SK-N-SH (cell line): ENCODE results near the gene NUDT1. TPM values are rescaled to one million over a fixed set of nuclear protein-coding genes. Genes with fewer than 3 reads are reported as not detected.

Source experiments
- CTCF ChIA-PET: fragments of 300-600, 350-600 bp; formaldehyde crosslinking; extraction: SDS; loops from one replicate; lab custom pipeline; 2021; lab: Yijun Ruan, JAX
- POLR2A ChIA-PET: fragments of 350-600 bp; sonication (Branson Sonifier 250); formaldehyde crosslinking; extraction: SDS; loops from one replicate; lab custom pipeline; 2020; ENCODE audit warnings: antibody characterized with exemption, inconsistent platforms; lab: Yijun Ruan, JAX
- DNase-seq: peaks from one replicate; pipeline ENCODE4 v3.0.0; 2012
- H2AFZ ChIP-seq: fragments of 200-600 bp; sonication (generic); 2 replicates; pipeline ENCODE4 v1.8.1; 2016; ENCODE audit warnings: antibody characterized with exemption, mild to moderate bottlenecking, low read depth
- H3F3A ChIP-seq: fragments of 200-600 bp; sonication (generic); replicated peaks from 2 replicates; pipeline ENCODE3; 2016; ENCODE audit warnings: antibody characterized with exemption, mild to moderate bottlenecking; ENCODE audit not compliant: insufficient read depth
- H3K27ac ChIP-seq, 2 experiments: fragments of 200-500 bp in 1 of 2; fragments of 200-600 bp in 1 of 2; sonication (Bioruptor generic) in 1 of 2; sonication (generic), shearing (Covaris generic) in 1 of 2; 2 replicates each; pipeline versions ENCODE4 v1.5.1 to v1.6.1; 2014 to 2016; ENCODE audit warnings: low read depth in 2 of 2, inconsistent platforms in 1 of 2, low read length in 1 of 2, mild to moderate bottlenecking in 1 of 2, mixed read lengths in 1 of 2
- H3K27me3 ChIP-seq: fragments of 200-600 bp; sonication (generic), shearing (Covaris generic); 2 replicates; pipeline ENCODE4 v1.6.1; 2016; ENCODE audit warnings: mixed run types; ENCODE audit not compliant: insufficient read depth
- H3K36me3 ChIP-seq, 2 experiments: fragments of 200-500 bp in 1 of 2; fragments of 200-600 bp in 1 of 2; sonication (Bioruptor generic) in 1 of 2; sonication (generic) in 1 of 2; replicated peaks in 1 of 2; 2 replicates each; pipeline versions ENCODE3 to v1.5.1; 2014 to 2016; ENCODE audit warnings: low read length in 1 of 2, mild to moderate bottlenecking in 1 of 2; ENCODE audit not compliant: insufficient read depth in 2 of 2, control insufficient read depth in 1 of 2
- H3K4me1 ChIP-seq, 2 experiments: fragments of 200-500 bp in 1 of 2; fragments of 200-600 bp in 1 of 2; sonication (Bioruptor generic) in 1 of 2; sonication (generic), shearing (Covaris generic) in 1 of 2; 2 replicates each; pipeline versions ENCODE4 v1.5.1 to v1.6.1; 2014 to 2016; ENCODE audit warnings: low read depth in 1 of 2, low read length in 1 of 2, mixed run types in 1 of 2; ENCODE audit not compliant: insufficient read depth in 2 of 2, control insufficient read depth in 1 of 2
- H3K4me2 ChIP-seq: fragments of 200-600 bp; sonication (generic), shearing (Covaris generic); 2 replicates; pipeline ENCODE4 v1.6.1; 2017; ENCODE audit warnings: mixed run types
- H3K4me3 ChIP-seq, 2 experiments: fragments of 200-500 bp in 1 of 2; fragments of 200-600 bp in 1 of 2; sonication (Bioruptor generic) in 1 of 2; sonication (generic), shearing (Covaris generic) in 1 of 2; 2 replicates each; pipeline versions ENCODE4 v1.5.1 to v1.8.1; 2014 to 2016; ENCODE audit warnings: low read depth in 2 of 2, inconsistent platforms in 1 of 2, low read length in 1 of 2, mild to moderate bottlenecking in 1 of 2, mixed read lengths in 1 of 2, moderate library complexity in 1 of 2
- H3K79me2 ChIP-seq: fragments of 200-600 bp; sonication (generic); 2 replicates; pipeline ENCODE4 v1.8.1; 2017; ENCODE audit warnings: mild to moderate bottlenecking; ENCODE audit not compliant: insufficient read depth
- H3K9ac ChIP-seq: fragments of 200-600 bp; sonication (generic); 2 replicates; pipeline ENCODE4 v1.6.1; 2017; ENCODE audit warnings: mixed run types
- H3K9me2 ChIP-seq: fragments of 200-600 bp; sonication (generic); 2 replicates; pipeline ENCODE4 v1.6.1; 2017; ENCODE audit warnings: mixed run types
- H3K9me3 ChIP-seq: fragments of 200-600 bp; sonication (generic); 2 replicates; pipeline ENCODE4 v1.6.1; 2017; ENCODE audit warnings: mixed run types, mild to moderate bottlenecking, moderate library complexity
- H4K20me1 ChIP-seq: fragments of 200-600 bp; sonication (generic); 2 replicates; pipeline ENCODE4 v1.6.1; 2017; ENCODE audit warnings: mild to moderate bottlenecking, mixed run types; ENCODE audit not compliant: insufficient read depth
- FOSL2 ChIP-seq: IDR thresholded peaks from 2 replicates; pipeline ENCODE4 v1.4.0; 2012; ENCODE audit warnings: low read depth, mild to moderate bottlenecking, moderate library complexity, borderline replicate concordance
- FOXM1 ChIP-seq: IDR thresholded peaks from 2 replicates; pipeline ENCODE4 v1.4.0; 2012; ENCODE audit warnings: low read depth, mild to moderate bottlenecking
- GATA2 ChIP-seq: sonication (generic); formaldehyde crosslinking; IDR thresholded peaks from 2 replicates; pipeline ENCODE4 v1.5.0; 2020; ENCODE audit warnings: mild to moderate bottlenecking, missing genetic modification reagents
- MXI1 ChIP-seq: IDR thresholded peaks from 2 replicates; pipeline ENCODE4 v1.6.1; 2012; ENCODE audit warnings: mild to moderate bottlenecking, low read depth, low read length, improper control_type of control experiment
- NFIC ChIP-seq: IDR thresholded peaks from 2 replicates; pipeline ENCODE4 v1.4.0; 2012; ENCODE audit warnings: borderline replicate concordance
- NRF1 ChIP-seq: IDR thresholded peaks from 2 replicates; pipeline ENCODE4 v1.6.1; 2012; ENCODE audit warnings: low read depth, mild to moderate bottlenecking, low read length
- RCOR1 ChIP-seq: fragments of 150-350 bp; IDR thresholded peaks from 2 replicates; pipeline ENCODE4 v1.6.1; 2017; ENCODE audit warnings: antibody characterized with exemption, low read length
- RFX5 ChIP-seq: IDR thresholded peaks from 2 replicates; pipeline ENCODE4 v1.6.1; 2012; ENCODE audit warnings: mild to moderate bottlenecking, improper control_type of control experiment, low read length
- SIN3A ChIP-seq: IDR thresholded peaks from 2 replicates; pipeline ENCODE4 v1.6.1; 2012; ENCODE audit warnings: low read depth, mild to moderate bottlenecking, low read length, moderate library complexity, borderline replicate concordance
- TAF1 ChIP-seq: IDR thresholded peaks from 2 replicates; pipeline ENCODE4 v1.6.1; 2012; ENCODE audit warnings: low read depth, mild to moderate bottlenecking, low read length, moderate library complexity, borderline replicate concordance
- TCF12 ChIP-seq: IDR thresholded peaks from 2 replicates; pipeline ENCODE4 v1.4.0; 2012
- WGBS: methylation state at CpG from one replicate; pipeline ENCODE4 v1.1.6; 2017; ENCODE audit warnings: low lambda C conversion rate; 5-methylcytosine and 5-hydroxymethylcytosine counted together
- polyA plus RNA-seq, 3 experiments: library from polyadenylated mRNA; depleted of rRNA; stranded (reverse); fragments of >200 nt; gene quantifications; 2 replicates each; pipeline ENCODE4 v1.2.3, GENCODE V29; 2012
- TF ChIP-seq, protein P1 (sequence below): fragments of 150-350 bp; IDR thresholded peaks from 2 replicates; pipeline ENCODE4 v1.6.1; 2017; ENCODE audit warnings: antibody characterized with exemption, low read length, low read depth, borderline replicate concordance
- TF ChIP-seq, protein P2 (sequence below): fragments of 150-350 bp; IDR thresholded peaks from 2 replicates; pipeline ENCODE4 v1.6.1; 2016; ENCODE audit warnings: mild to moderate bottlenecking, low read depth, low read length
- TF ChIP-seq, protein P3 (sequence below): IDR thresholded peaks from 2 replicates; pipeline ENCODE4; 2012
- TF ChIP-seq, protein P4 (sequence below): IDR thresholded peaks from 2 replicates; pipeline ENCODE4 v1.6.1; 2012; ENCODE audit warnings: mild to moderate bottlenecking, low read depth, low read length, moderate library complexity

Gene NUDT1
- polyA plus RNA-seq, 1 of the 3 experiments (the other 2 are of a cell fraction) = 98.1 TPM

DNA sequence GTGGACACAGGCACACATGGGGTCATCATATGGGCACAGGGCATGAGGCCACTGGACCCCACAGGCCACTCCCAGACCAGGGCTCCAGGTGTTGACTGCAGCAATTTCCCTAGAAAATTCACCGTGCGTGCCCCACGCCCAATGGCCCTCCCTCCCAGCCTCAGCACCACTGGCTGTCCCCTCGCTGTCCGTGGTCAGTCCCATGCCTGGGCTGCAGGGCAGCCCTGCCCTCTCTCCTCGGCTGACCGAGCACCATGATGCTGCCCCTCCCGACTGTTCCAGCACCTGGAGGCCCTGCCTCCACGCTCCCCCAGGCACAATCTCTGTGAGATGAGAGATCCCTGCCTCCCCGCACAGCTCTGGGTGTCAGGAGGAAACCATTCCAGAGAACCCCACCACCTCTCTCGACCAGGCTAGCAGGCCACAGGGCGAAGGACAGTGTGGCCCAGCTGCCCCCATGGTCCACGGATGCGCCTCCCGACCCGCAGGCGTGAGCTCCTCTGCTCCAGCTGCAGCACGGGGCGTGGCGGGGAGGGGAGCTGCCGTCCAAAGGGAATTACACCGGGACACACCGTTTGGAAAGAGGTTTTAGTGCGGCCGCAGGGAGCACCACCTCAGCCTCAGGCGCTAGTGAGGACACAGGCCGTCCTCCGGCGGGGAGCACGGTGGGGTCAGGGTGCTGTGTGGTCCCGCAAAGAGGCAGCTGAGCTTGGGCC lies 12.6 kb downstream of the NUDT1 start:
- H3K9me2 ChIP-seq = no peaks in the 10 kb centered on the region
- no peaks in the 10 kb centered on the region for H3K9me3 ChIP-seq
- H4K20me1 ChIP-seq = no peaks in the 10 kb centered on the region
- no peak overlapping the region for H3K4me2 ChIP-seq
- H3F3A ChIP-seq = peaks cover 10% of the 10 kb centered on the region
- CTCF ChIA-PET = interaction anchor here (1.1 to 2.9 kb wide), 2 partner anchors 9 to 93 kb away, joined by 3 to 16 read pairs; no protein-coding TSS in a partner anchor
- no peak overlapping the region for H3K27ac ChIP-seq
- no peak overlapping the region for H2AFZ ChIP-seq
- H3K4me1 ChIP-seq = peaks cover 2 to 4% of the 10 kb centered on the region in 2 experiments; a peak in 3 of 4 replicates
- H3K4me3 ChIP-seq = no peak overlapping the region
- H3K79me2 ChIP-seq = no peaks in the 10 kb centered on the region; the same call in 1 of the 2 replicates
- DNase-seq = peak; percentile 41
- no peak overlapping the region for H3K9ac ChIP-seq
- no peak for TF ChIP-seq FOSL2
- TF ChIP-seq, protein P1, sequence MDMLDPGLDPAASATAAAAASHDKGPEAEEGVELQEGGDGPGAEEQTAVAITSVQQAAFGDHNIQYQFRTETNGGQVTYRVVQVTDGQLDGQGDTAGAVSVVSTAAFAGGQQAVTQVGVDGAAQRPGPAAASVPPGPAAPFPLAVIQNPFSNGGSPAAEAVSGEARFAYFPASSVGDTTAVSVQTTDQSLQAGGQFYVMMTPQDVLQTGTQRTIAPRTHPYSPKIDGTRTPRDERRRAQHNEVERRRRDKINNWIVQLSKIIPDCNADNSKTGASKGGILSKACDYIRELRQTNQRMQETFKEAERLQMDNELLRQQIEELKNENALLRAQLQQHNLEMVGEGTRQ = no peak
- TF ChIP-seq, protein P2, sequence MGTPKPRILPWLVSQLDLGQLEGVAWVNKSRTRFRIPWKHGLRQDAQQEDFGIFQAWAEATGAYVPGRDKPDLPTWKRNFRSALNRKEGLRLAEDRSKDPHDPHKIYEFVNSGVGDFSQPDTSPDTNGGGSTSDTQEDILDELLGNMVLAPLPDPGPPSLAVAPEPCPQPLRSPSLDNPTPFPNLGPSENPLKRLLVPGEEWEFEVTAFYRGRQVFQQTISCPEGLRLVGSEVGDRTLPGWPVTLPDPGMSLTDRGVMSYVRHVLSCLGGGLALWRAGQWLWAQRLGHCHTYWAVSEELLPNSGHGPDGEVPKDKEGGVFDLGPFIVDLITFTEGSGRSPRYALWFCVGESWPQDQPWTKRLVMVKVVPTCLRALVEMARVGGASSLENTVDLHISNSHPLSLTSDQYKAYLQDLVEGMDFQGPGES = no peak
- TF ChIP-seq, protein P3, sequence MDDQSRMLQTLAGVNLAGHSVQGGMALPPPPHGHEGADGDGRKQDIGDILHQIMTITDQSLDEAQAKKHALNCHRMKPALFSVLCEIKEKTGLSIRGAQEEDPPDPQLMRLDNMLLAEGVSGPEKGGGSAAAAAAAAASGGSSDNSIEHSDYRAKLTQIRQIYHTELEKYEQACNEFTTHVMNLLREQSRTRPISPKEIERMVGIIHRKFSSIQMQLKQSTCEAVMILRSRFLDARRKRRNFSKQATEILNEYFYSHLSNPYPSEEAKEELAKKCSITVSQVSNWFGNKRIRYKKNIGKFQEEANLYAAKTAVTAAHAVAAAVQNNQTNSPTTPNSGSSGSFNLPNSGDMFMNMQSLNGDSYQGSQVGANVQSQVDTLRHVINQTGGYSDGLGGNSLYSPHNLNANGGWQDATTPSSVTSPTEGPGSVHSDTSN = no peak
- TF ChIP-seq FOXM1 = no peak
- TF ChIP-seq RFX5 = no peak
- TF ChIP-seq NRF1 = no peak
- no peak for TF ChIP-seq NFIC
- TF ChIP-seq TCF12 = no peak
- TF ChIP-seq TAF1 = no peak
- TF ChIP-seq, protein P4, sequence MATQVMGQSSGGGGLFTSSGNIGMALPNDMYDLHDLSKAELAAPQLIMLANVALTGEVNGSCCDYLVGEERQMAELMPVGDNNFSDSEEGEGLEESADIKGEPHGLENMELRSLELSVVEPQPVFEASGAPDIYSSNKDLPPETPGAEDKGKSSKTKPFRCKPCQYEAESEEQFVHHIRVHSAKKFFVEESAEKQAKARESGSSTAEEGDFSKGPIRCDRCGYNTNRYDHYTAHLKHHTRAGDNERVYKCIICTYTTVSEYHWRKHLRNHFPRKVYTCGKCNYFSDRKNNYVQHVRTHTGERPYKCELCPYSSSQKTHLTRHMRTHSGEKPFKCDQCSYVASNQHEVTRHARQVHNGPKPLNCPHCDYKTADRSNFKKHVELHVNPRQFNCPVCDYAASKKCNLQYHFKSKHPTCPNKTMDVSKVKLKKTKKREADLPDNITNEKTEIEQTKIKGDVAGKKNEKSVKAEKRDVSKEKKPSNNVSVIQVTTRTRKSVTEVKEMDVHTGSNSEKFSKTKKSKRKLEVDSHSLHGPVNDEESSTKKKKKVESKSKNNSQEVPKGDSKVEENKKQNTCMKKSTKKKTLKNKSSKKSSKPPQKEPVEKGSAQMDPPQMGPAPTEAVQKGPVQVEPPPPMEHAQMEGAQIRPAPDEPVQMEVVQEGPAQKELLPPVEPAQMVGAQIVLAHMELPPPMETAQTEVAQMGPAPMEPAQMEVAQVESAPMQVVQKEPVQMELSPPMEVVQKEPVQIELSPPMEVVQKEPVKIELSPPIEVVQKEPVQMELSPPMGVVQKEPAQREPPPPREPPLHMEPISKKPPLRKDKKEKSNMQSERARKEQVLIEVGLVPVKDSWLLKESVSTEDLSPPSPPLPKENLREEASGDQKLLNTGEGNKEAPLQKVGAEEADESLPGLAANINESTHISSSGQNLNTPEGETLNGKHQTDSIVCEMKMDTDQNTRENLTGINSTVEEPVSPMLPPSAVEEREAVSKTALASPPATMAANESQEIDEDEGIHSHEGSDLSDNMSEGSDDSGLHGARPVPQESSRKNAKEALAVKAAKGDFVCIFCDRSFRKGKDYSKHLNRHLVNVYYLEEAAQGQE = no peak
- no peak for TF ChIP-seq RCOR1
- TF ChIP-seq MXI1 = no peak
- TF ChIP-seq GATA2 (CRISPR knock-in tag) = no peak
- TF ChIP-seq SIN3A = no peak
- TF ChIP-seq, all 33 proteins: peak for 0
- WGBS = 97% methylated on average over 29 of the region's 31 CpGs
- peaks cover 0 to 20% of the 10 kb centered on the region in 2 experiments for H3K36me3 ChIP-seq
- no peaks in the 10 kb centered on the region for H3K27me3 ChIP-seq
- POLR2A ChIA-PET = interaction anchor here (0.6 kb wide), 2 partner anchors 11 to 83 kb away, joined by 3 to 4 read pairs; no protein-coding TSS in a partner anchor
